Right atrium auricular region (tissue), 2 donors: Measurements from ENCODE around the gene CDC123. TPM values are rescaled to one million over a fixed set of nuclear protein-coding genes. Genes with fewer than 3 reads are reported as not detected.
A peak's percentile ranks its signal among the peaks of the same experiment; 100 is the strongest.

ENCODE experiments used
- DNase-seq: peaks from one replicate; pipeline ENCODE4 v3.0.0-alpha.2; 2019; ENCODE audit warnings: low spot score
- H3K27ac ChIP-seq, 2 donors: fragments of 200-600 bp; sonication (generic); 1 replicate in 1 of 2; 2 replicates in 1 of 2; pipeline ENCODE4 v1.5.1; 2016 to 2019
- H3K27me3 ChIP-seq, 2 donors: fragments of 200-600 bp; sonication (generic); one replicate each; pipeline versions ENCODE4 v1.5.1 to v1.6.0; 2017 to 2019
- H3K36me3 ChIP-seq: fragments of 200-600 bp; sonication (generic); one replicate; pipeline ENCODE4 v1.5.1; 2016
- H3K4me1 ChIP-seq, 2 donors: fragments of 200-600 bp; sonication (generic); one replicate each; pipeline versions ENCODE4 v1.5.1 to v1.6.0; 2017 to 2019
- H3K4me3 ChIP-seq, 2 donors: fragments of 200-600 bp; sonication (generic); 1 replicate in 1 of 2; 2 replicates in 1 of 2; pipeline ENCODE4 v1.5.1; 2017 to 2019; ENCODE audit warnings: mild to moderate bottlenecking in 1 of 2, moderate library complexity in 1 of 2
- H3K9me3 ChIP-seq, 2 donors: fragments of 200-600 bp; sonication (generic); one replicate each; pipeline ENCODE4 v1.5.1; 2019
- total RNA-seq, 2 donors: library from RNA; depleted of rRNA; stranded (reverse); fragments of >200 nt; gene quantifications; one replicate each; pipeline ENCODE4 v1.1.0, GENCODE V29; 2016
- TF ChIP-seq, protein P1 (sequence below), 2 donors: fragments of 200-600 bp; sonication (generic); IDR thresholded peaks; one replicate each; pipeline ENCODE4 v1.5.1; 2019; ENCODE audit warnings: antibody characterized with exemption in 2 of 2

CDC123 gene, protein sequence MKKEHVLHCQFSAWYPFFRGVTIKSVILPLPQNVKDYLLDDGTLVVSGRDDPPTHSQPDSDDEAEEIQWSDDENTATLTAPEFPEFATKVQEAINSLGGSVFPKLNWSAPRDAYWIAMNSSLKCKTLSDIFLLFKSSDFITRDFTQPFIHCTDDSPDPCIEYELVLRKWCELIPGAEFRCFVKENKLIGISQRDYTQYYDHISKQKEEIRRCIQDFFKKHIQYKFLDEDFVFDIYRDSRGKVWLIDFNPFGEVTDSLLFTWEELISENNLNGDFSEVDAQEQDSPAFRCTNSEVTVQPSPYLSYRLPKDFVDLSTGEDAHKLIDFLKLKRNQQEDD
- 10 to 100 TPM; 49.2 to 57.0 TPM for total RNA-seq

DNA sequence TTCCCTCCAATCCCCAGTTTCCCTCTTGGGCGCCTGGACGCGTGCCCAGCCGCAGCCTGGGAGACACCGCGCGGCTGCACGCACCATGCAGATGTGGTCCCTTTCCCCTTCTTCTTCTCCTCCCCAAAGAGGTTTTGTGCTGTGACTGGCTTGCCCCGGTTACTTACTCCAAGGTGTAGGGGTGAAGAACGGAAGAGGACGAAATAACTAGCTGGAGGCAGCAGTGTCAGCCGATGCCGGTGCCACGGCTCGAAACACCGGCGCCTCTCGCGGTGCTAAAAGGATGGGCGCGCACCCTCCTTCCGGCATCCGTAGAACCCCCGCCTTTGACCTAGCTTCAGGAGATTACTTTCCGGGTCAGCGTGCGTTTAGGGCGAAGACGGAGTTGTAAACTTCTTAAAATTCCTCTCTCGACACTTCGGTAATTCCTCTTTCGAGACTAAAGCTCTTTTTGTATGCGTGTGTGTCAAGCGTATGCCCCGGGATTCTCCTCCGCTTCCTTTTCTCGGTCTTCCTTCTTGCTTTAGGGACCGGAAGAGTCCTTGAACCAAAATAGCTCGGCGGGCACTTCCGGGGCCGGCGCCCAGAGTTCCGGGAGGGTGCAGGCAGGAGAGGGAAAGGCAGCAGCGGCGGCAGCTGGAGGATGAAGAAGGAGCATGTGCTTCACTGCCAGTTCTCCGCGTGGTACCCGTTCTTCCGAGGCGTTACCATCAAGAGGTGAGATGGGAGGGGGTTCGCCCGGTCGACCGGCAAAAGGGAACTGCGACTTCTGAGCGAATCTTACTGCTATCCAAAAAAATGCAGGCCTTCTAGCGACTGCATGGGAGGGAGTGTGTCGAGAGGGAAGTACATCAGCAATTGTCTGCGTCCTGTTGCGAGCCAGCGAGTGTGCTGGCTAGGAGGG is at the start of gene CDC123, which contains the start of gene NUDT5:
Gene CDC123, plus strand, starts transcription at position 586 of the 904 bp plus-strand sequence. Its CDS starts 58 bp downstream, at position 644.
Gene NUDT5, minus strand, starts transcription at position 289 of the 904 bp plus-strand sequence. CDS start 9,600 bp downstream, outside the sequence.
- Histone ChIP-seq H3K4me1 (peaks cover 0 to 39% of the 10 kb centered on the region in 2 donors), H3K27ac (peak within 1 kb of the TSS; percentile 90 to 92), H3K4me3 (peak within 1 kb of the TSS; percentile 71 to 75), H3K36me3 (peaks cover 11% of the 10 kb centered on the region), H3K27me3 (no peaks in the 10 kb centered on the region), H3K9me3 (no peaks in the 10 kb centered on the region)
- TF ChIP-seq, protein P1, sequence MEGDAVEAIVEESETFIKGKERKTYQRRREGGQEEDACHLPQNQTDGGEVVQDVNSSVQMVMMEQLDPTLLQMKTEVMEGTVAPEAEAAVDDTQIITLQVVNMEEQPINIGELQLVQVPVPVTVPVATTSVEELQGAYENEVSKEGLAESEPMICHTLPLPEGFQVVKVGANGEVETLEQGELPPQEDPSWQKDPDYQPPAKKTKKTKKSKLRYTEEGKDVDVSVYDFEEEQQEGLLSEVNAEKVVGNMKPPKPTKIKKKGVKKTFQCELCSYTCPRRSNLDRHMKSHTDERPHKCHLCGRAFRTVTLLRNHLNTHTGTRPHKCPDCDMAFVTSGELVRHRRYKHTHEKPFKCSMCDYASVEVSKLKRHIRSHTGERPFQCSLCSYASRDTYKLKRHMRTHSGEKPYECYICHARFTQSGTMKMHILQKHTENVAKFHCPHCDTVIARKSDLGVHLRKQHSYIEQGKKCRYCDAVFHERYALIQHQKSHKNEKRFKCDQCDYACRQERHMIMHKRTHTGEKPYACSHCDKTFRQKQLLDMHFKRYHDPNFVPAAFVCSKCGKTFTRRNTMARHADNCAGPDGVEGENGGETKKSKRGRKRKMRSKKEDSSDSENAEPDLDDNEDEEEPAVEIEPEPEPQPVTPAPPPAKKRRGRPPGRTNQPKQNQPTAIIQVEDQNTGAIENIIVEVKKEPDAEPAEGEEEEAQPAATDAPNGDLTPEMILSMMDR (IDR thresholded peaks at IDR 0.05), result no peak
- DNase-seq, result peak; percentile 87

DNA sequence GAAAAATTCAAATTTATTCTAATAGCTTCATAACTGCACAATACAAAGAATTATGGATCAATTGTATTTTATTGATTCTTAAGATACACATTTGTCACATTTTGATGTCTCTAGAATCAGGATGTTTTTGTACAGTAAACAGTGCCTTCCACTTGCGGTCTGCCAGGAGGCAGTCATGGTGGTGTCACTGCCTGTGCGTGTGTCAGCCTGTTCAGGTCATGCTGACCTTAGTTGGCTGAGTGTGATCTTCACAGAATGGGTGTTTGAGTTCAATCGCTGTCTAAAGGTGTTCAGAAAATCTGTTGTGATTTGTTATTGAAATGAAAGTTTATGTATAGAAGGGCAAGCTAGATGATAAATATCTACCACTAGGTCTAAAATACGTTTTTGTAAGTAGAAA is 45.8 kb upstream of the CDC123 start:
- H3K36me3 ChIP-seq, result peaks cover 13% of the 10 kb centered on the region

DNA sequence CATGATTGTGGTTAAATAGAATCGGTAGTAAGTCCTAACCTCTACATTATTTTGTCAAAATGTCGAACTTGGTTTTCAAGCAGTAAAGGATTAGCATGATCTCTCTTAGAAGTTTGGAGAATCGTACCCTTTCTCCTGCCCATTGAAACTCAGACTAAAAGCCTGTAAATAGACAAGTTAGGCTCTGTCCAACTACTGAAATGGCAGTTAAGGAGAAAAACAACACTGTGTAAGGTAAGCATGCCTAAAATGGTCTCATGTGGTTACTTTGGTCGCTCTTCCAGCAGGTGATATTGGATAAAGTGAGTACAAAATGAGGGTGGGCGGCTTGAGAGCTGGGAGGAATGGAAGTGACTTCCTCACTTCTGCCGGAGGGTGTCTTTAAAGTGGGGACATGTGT is 41.5 kb upstream of the CDC123 start:
- H3K27ac ChIP-seq, result no peak overlapping the region
- peaks cover 27% of the 10 kb centered on the region for H3K36me3 ChIP-seq
- DNase-seq, result no peak
- H3K9me3 ChIP-seq, result no peaks in the 10 kb centered on the region
- TF ChIP-seq, protein P1 (IDR thresholded peaks at IDR 0.05), result no peak
- no peaks in the 10 kb centered on the region for H3K4me1 ChIP-seq
- no peaks in the 10 kb centered on the region for H3K27me3 ChIP-seq
- H3K4me3 ChIP-seq, result no peak overlapping the region

More for the DNA sequence above, 45.8 kb upstream of the CDC123 start:
- TF ChIP-seq, protein P1 (IDR thresholded peaks at IDR 0.05), result no peak
- Histone ChIP-seq H3K27me3 (no peaks in the 10 kb centered on the region), H3K4me3 (no peak overlapping the region), H3K9me3 (no peaks in the 10 kb centered on the region), H3K4me1 (no peaks in the 10 kb centered on the region), H3K27ac (no peak overlapping the region)
- no peak for DNase-seq

DNA sequence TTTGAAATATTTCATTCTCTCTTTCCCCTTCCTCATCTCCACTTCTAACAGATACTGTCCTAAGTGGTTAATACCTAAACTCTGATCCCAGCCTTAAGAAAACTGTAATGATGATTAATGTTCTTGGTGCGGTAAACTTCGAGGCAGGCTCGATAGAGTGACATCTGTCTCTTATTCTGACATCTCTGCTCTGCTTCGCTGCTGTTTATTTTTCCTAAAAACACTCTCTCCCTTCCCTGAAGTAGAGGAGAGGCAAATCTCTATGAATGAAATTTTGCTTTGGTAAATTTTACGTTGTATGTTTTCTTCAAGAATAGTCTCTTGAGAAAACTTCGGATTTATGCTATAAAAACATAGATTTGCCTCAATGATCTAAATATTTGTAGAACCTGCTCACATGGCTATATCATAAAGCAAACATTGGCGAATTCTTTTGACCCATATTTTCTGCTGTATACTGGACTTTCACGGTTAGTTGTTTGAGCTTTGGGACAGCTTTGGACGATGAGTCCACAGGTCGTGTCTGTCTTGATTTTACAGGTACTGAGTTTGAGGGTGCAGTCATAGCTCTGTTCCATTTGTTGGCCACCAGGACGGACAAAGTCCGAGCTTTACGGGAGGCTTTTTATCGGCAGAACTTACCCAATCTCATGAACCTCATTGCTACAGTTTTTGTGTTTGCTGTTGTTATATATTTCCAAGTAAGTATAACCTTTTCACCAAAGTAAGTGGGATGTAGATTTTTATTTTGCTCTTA is 39.4 kb upstream of the CDC123 start:
- Histone ChIP-seq H3K4me1 (no peaks in the 10 kb centered on the region), H3K9me3 (no peaks in the 10 kb centered on the region), H3K27me3 (no peaks in the 10 kb centered on the region), H3K27ac (no peak overlapping the region), H3K4me3 (no peak overlapping the region), H3K36me3 (peaks cover 36% of the 10 kb centered on the region)
- DNase-seq, result no peak
- TF ChIP-seq, protein P1 (IDR thresholded peaks at IDR 0.05), result no peak

DNA sequence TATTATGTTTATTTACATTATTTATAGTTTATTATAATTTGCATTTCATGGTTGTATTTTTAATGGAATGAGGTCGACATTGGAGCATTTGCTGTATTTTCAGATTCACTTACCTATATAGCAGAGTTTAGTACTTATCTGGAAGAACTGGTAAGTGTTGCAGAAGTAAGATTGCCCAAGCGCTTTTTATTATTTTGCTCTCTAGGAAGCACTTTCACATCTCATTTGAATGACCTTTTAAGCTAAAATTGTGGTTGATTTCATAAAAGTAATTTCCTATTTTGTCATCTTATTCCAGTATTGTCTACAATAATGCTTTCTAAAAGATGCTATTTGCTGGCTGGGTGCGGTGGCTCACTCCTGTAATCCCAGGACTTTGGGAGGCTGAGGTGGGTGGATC is 37.9 kb upstream of the CDC123 start:
- H3K4me1 ChIP-seq, result no peaks in the 10 kb centered on the region
- TF ChIP-seq, protein P1 (IDR thresholded peaks at IDR 0.05), result no peak
- peaks cover 41% of the 10 kb centered on the region for H3K36me3 ChIP-seq
- no peak for DNase-seq
- H3K27ac ChIP-seq, result no peak overlapping the region
- no peaks in the 10 kb centered on the region for H3K9me3 ChIP-seq
- H3K27me3 ChIP-seq, result no peaks in the 10 kb centered on the region
- no peak overlapping the region for H3K4me3 ChIP-seq
